Measurements from ENCODE around the gene RPS5.
"Not testable (repeated sequence)": the region's sequence is repeated elsewhere in the genome, so short reads cannot be mapped to it uniquely, and the experiment has no call there.

The RPS5 gene

DNA sequence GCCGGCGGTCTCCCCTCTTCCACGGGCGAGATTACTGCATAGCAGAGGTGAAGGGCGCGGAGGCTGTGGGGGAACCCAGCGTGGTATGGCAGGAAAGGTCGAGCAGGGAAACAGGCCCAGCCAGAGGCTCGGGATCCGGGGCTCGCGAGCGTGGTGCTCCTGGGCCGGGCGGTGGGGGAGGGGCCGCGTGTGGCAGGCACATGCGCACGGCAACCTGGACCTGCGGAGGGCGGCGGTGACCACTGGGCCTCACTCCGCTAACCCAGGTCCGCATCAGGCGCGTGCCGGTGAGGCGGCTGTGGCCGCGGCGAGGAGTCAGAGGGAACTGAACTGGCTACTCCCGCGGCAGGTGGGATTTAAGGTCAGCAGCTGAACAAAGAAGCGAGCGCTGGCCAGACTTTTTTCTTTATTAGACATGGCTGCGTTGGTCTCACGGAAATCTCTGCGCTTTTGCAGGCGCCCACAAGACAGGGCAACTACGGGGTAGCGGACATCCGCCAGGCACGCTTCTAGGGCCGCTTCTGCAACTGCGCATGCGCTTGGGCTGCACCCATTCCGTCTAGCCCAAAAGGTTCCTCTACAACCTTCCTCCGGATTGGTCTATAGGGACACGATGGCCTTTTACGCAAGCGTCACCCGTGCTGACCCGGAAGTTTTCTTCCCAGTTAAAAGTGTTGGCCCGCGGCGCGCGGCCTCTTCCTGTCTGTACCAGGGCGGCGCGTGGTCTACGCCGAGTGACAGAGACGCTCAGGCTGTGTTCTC lies at the start of gene RPS5:
Gene RPS5 (plus strand): TSS at position 694 of the 762 bp plus-strand sequence. CDS start 869 bp downstream, outside the sequence.
- peak; percentile 98 to 99 for DNase-seq

GRCh38 chr19:58338336-58338735 lies 48.7 kb upstream of the RPS5 start:
- no peak for DNase-seq

DNA sequence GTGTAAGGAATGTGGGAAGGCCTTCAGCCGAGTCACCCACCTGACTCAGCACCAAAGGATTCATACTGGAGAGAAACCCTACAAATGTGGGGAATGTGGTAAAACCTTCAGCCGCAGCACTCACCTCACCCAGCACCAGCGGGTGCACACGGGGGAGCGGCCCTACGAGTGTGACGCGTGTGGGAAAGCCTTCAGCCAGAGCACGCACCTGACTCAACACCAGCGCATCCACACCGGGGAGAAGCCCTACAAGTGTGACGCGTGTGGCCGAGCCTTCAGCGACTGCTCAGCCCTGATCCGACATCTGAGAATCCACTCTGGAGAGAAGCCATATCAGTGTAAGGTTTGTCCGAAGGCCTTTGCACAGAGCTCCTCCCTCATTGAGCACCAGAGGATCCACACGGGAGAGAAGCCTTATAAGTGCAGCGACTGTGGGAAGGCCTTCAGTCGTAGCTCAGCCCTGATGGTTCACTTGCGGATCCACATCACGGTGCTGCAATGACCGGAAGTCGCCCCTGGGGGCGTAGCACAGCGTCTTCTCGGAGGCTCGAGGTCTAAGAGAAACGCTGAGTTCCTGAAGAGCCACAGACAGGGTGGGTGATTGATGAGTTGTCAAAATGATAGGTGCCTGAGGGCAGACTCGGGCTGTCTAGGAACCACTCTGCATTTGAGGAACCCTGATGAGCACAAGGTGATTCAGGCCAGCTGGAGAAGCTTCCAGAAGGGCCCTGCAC lies 48.1 kb upstream of the RPS5 start:
- no peak for DNase-seq

DNA sequence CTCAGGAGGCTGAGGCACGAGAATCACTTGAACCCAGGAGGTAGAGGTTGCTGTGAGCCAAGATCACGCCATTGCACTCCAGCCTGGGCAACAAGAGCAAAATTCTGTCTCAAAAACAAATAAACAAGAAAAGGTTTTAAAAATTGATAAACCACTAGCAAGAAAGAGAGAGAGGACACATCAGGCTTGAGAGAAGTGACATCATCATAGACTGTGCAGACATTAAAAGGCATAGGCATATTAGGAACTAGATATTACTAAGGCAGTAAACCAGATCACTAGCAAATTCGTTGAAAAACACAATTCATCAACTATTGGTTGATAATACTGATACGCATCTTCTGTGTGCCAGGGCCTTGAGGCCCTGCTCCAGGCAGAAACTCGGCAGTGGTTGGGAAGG lies 41.5 kb upstream of the RPS5 start:
- no peak for DNase-seq

DNA sequence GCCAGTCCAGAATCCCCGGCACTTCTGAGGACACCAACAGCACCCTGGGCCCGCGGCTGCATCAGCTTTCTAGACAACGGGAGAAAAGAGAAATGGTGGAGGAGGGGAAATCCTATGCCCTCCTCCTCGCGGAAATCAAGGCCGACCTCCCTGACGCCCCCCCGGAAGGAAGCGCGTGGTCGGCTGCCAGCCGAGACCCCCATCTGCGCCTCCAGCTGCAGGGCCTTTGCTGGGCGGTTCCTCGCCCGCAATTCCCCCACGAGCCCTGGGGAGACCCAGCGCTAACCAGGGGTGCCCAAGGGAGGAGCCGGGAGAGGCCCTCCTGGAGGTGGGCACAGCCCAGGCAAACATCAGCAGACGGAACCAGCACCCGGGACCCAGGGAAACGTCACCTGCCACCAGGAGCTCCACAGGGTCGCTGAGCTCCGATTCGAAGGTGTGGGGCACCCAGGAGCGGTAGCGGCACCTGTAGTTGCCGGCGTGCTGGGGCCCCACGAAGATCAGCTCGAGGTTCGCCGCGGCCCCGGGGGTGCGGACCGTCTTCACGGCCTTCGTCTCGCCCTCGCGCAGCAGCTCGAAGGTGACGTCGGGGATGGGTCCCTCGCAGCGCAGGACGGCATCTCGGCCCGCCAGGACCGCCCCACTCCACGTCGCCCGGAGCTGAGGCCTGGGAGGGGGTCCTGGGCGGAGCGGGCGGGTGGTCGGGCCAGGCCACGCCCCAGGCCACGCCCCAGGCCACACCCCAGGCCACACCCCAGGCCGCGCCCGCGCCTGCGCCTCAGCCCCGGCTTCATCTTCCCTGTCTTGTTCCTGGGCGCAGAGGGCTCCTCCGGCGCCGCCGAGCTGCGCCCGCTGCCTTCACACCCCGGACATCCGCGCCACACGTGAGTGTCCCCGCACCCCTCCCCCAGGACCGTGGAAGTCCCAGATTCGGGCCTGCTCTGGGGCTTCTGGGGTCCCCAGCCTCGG lies 39.8 kb upstream of the RPS5 start:
- peak; percentile 73 to 76 for DNase-seq

- DNase-seq: not testable (repeated sequence)
These were observed 39.0 kb upstream of the RPS5 start for GRCh38 chr19:58348080-58348479.

DNA sequence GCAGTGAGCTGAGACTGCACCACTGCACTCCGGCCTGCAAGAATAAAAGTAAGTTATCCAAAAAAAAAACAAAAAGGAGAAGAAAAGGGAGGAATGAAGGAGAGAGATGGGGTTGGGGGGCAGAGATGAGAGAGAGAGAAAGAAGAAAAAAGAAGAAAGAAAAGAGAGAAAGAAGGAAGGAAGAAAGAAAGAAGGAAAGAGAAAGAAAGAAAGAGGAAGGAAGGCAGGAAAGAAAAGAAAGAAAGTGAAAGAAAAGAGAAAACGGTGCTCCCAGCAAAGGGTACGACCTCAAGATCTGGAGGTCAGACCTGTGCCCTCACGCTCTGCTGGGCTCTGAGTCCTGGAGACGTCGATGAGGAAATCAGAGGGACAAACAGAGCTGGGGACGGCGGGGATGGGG lies 37.5 kb upstream of the RPS5 start:
- DNase-seq: no peak

DNA sequence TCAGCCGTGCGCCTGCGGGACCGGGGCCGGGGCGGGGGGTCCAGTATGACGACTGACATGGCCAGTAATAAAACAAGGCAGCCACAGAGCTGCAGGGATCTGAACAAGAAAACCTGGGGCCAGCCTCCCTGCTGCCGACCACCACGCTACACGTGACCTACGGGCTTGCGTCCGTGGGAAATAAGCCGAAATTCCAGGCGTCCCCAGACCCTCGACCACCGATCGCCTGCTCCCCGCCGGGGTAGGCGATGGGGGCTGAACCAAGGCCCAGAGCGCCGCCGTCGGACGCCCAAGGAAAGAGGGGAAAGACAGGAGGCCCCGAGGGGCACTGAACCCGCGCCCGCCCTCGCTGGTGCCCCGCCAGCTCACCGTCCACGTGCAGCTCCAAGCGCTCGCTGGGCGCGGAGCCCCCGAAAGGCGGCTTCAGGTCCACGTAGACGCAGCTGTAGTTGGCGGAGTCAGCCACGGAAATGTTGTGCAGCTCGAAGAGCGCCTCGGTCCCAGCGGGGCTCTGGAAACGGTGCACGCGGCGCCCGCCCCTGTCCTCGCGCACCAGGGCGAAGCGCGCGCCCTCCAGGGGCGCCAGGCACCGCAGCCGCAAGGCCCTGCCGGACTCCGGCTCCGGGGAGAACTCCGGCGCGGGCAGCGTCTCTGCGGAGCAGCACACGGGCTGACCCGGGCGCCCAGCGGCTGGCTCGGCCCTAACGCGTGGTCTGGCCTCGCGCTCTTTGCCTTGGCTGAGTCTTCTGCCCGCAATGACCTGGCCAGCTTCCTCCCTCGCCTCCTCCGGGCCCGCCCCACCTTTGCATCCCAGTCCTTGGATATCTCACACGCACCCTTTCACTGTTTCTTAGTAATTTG lies 36.8 kb upstream of the RPS5 start:
- DNase-seq: no peak

GRCh38 chr19:58350871-58351557 lies 36.1 kb upstream of the RPS5 start:
- no peak for DNase-seq

- DNase-seq: no peak
These were observed 35.6 kb upstream of the RPS5 start for GRCh38 chr19:58351558-58351878.

GRCh38 chr19:58351990-58352755 lies 34.9 kb upstream of the RPS5 start:
- no peak for DNase-seq

DNA sequence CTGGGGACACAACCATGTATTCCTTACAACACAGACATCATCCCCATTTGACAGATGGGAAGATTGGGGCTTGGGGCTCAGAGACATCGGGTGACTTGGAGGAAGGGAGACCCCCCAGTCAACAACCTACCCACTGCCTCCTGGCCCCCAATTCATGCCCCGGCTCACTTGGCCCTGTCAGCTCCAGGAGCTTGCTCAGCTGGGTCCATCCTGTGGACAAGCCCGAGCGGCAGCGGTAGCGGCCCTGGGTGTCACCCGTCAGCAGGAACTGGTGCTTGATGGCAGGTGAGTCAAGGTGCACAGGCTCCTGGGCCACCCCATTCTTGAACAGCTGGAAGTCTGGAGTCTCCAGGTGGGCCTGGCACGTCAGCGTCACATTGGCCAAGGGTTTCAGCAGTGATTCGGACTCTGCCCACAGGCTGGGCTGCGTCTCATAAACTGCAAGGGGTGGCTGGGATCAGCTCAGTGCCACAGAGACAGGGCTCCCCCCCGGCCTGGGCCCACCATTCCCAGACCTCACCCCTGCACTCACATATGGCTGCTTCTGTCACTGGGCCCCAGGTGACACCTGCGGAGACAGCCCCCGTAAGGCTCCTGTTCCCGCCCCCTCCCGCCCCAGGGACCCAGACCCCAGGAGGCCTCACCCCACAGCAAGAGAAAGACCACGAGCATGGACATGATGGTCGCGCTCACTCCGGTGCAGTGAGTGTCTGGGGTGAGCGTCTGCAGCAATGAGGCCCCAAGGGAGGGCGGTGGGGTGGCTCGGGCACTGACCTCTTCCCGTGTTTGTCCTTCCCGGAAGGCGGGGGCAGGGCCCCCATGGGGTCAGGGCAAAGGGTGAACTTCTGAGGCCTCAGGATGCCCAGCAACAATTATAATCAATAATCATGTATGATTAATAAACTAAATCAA lies 34.1 kb upstream of the RPS5 start, which contains the start of gene A1BG:
Gene A1BG (minus strand): TSS at position 733 of the 912 bp plus-strand sequence. CDS start 55 bp downstream, at position 678.
- DNase-seq: no peak

GRCh38 chr19:58353717-58354477 lies 33.2 kb upstream of the RPS5 start:
- no peak for DNase-seq

DNA sequence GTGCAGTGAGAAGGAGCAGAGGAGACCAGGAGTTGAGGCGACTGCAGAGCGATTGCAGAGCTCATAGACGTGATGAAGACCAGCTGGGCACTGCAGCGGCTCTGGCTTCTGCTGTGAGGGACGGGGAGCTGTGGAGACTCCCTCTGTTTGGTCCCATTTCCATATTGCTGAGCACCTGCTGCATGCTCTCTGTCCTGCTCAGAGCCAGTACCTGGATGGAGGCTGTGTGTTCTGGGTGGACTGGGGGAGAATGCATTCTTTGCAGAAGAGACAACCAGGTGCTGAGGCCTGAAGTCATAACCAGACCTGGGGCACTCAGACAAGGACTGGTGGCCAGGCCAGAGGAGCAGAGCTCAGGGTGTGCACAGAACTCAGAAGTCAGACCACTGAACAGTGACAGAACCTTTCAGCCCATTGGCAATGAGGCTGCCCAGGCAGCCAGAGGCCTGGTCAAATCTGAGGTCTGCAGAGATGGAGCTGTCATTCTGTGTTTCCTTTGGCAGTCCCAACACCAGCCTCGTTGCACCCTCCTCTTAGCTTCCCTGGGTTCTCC lies 32.5 kb upstream of the RPS5 start:
- DNase-seq: no peak

DNA sequence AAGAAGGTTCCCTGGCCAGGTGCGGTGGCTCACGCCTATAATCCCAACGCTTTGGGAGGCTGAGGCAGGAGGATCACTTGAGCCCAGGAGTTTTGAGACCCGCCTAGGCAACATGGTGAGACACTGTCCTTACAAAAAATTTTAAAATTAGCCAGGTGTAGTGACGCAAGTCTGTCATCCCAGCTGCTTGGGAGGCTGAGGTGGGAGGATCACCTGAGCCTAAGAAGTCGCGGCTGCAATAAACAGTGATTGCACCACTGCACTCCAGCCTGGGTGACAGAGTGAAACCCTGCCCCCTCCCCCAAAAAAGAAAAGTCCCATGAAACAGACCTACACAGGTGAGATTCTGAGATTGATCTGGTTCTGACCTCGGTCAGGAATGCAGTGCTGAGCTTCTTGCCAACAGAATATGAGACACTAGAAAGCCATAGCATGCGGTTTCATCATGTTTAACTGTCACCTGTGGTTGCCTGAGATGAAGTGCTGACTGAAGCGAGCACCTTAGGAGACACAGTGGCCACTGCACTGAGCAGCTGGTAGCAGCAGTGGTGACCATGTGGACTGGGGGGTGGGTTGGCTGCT lies 31.8 kb upstream of the RPS5 start:
- no peak for DNase-seq

DNA sequence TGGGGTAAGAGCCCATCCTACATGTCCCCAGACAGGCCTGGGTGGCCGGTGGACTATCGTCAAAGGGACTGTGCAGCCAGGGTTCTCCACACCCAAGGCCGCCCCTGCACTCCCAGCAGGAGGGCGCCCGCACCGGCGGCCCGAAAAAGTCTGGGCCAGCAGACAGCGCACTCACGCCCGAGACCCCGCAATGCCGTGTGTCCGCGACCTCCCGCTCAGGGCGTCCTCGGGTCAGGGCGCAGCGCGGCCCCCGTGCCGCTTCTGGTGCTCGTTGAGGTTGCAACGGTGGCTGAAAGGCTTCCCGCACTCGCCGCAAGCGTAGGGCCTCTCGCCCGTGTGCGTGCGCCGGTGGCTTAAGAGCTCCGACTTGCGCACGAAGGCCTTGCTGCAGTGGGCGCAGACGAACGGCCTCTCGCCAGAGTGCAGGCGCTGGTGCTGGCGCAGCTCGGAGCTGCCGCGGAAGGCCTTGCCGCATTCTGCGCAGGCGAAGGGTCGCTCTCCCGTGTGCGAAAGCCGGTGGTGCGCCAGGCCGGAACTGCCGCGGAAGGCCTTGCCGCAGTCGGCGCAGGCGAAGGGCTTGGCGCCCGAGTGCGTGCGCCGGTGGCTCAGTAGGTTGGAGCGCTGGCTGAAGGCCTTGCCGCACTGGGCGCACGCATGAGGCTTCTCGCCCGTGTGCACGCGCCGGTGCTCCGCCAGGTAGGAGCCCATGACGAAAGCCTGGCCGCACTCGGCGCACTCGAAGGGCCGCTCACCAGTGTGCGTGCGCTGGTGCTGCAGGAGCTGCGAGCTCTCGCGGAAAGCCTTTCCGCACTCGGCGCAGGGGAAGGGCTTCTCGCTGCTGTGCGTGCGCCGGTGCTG lies 30.9 kb upstream of the RPS5 start:
- peak; percentile 22 for DNase-seq

Measured in CD4-positive, alpha-beta T cell treated with Interleukin-1 beta for 1 hour (primary cell).